OCI-M2 (cell line): ENCODE data around the gene CD177.
"Not testable (repeated sequence)": the region's sequence is repeated elsewhere in the genome, so short reads cannot be mapped to it uniquely, and the experiment has no call there.

Source experiments
- DNase-seq: peaks from one replicate; lab custom pipeline; 2025; ENCODE audit not compliant: unreplicated experiment; lab: John Stamatoyannopoulos, UW

CD177 gene, protein sequence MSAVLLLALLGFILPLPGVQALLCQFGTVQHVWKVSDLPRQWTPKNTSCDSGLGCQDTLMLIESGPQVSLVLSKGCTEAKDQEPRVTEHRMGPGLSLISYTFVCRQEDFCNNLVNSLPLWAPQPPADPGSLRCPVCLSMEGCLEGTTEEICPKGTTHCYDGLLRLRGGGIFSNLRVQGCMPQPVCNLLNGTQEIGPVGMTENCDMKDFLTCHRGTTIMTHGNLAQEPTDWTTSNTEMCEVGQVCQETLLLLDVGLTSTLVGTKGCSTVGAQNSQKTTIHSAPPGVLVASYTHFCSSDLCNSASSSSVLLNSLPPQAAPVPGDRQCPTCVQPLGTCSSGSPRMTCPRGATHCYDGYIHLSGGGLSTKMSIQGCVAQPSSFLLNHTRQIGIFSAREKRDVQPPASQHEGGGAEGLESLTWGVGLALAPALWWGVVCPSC

GRCh38 chr19:43353606-43354304 lies at the start of gene CD177:
Gene CD177, plus strand, starts transcription at chr19:43353686. Its CDS starts 29 bp downstream, at chr19:43353715.
- no peak for DNase-seq

GRCh38 chr19:43305642-43306041 lies 47.8 kb upstream of the CD177 start:
- no peak for DNase-seq

DNA sequence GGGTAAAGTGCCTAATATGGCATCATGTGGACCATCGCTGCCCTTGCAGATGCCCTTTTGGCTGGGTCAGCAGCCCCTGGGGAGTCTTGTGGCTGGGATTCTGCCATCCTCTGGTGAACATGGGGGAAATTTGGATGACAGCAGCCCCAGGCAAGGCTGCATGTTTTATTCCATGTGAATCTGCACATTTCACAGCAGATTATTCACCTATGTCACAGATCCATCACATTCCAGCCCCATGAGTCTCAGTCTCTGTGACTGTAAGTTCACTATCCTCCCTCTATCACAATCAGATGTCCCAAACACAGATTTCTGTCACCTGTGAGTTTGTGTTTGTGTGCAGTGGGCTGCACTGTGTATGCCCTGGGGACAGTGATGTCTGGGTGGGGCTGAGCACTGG lies 47.4 kb upstream of the CD177 start:
- DNase-seq, result no peak

DNA sequence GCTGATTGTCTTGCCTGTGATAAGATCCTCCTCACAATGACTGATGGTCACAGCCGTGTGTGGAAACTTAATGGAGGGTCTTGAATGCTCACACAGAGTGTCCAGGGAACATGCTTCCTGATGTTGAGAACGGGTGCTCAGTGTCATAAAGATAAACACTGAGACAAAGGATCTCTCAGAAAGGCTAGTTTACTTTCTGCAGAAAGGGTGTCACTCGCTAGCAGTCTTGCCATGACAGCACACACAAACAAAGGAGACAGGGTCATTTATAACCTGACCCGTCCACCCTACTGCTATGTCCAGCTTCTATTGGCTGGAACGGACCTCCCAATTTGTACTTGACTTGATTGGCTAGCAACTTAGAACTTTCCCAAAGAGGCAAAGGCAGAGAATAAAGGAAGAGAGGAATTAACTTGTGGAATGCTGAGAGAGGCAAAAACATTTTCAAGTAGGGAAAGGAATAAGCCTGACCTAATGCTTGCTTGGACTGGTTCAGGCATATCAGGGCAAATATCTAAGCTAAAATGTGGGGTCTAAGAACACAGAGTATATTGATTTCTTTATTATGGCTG lies 45.2 kb upstream of the CD177 start:
- DNase-seq, result no peak

DNA sequence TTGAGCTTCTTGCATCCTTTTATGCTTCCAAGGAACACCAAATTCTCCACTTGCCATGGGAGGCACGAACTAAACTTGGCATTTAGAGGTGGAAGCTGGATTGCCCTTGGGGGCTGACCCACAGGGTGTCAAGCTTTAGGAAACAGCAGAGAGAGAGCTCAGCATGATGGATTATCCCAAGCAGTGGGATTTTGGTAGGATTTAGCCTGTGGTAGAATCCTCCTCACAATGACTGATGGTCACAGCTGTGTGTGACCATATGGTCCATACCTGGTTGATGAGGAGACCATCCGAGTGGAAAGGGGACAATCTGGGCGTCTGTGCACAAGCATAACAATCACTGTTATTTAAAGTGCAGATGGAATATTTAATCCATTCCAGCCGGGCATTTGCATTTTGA lies 44.0 kb upstream of the CD177 start:
- DNase-seq, result no peak

- DNase-seq, result no peak
These were observed 43.3 kb upstream of the CD177 start for GRCh38 chr19:43310221-43310620.

DNA sequence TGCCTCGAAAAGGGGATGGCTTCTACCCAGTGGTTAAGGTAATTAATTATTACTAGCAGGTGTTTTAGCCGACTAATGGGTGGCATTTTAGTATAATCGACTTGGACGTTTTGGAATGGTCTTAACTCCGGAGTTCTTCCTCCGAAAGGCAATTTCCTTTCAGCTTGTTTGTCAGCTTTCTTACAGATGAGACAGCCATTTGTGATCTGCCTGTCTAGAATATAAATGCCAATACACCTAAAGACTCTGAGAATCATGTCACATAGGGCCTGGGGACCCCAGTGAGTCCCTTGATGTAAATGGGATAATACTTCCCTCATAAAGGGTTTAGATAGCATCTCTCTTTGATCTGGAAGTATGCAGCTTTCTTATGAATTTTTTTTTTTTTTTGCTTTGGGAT lies 42.2 kb upstream of the CD177 start:
- DNase-seq, result no peak

DNA sequence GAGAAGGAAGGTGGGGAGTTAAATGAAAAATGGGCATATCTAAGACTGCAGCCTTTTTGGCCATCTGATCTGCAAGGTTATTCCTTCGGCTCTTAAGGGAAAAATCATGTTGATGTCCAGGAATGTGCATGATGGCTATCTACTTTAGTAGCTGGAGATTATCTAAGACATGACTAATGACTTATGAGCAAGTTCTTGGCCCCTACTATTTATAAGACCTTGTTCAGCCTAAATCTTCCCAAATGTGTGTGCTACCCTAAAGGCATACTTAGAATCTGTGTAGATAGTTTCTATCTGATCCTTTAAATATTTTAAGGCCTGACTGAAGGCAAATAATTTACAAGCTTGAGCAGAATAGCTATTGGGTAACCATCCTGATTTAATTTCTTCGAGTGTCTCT lies 41.8 kb upstream of the CD177 start:
- no peak for DNase-seq

- DNase-seq, result no peak
These were observed 39.6 kb upstream of the CD177 start for GRCh38 chr19:43313711-43314495.

DNA sequence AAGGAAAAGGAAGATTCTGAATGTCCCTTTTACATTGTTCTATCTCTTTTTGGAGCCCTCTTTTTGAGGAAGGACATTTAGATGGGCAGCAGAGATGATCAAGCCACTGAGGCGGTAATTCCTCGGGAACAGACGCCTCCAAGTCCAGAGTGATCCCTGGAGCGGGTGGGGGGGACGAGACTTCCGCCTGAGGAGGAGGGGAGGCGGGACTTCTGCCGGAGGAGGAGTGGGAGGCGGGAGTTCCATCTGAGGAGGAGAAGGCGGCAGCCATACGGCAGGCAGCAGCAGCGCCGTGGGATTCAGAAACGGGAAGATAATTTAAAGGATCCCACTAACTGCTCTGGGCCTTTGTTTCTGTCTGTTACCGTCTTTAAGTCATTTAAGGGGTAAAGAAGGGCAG lies 37.6 kb upstream of the CD177 start:
- no peak for DNase-seq

DNA sequence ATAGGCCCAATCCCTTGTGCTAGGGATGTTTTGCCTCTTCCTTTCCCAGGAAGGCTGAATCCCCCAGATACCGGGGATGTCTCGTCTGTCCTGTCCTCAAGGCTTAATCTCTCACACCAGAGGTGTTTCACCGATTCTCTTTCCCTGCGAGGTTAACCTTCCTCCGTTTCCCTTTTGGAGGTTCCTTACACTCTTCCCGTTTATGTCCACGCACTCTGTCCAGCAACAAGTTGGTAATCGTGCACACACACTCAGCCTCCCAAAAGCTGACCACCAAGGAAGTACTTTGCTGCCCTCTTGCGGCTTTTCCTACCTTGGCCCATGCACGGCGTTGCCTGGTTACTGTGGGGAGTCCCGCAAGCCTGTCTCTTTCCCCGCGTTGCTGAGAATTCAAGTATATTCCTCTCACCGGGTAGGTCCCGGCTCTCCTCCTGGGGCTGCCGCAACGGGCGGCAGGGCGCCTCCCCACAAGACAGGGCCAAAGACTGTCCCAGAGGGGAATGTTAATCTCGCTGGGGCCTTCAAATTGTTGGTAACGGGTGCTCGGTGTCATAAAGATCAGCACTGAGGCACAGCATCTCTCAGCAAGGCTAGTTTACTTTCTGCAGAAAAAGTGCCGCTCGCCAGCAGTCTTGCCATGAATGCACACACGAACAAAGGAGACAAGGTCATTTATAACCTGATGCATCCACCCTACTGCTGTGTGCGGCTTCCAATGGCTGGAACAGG lies 36.7 kb upstream of the CD177 start:
- DNase-seq, result no peak

DNA sequence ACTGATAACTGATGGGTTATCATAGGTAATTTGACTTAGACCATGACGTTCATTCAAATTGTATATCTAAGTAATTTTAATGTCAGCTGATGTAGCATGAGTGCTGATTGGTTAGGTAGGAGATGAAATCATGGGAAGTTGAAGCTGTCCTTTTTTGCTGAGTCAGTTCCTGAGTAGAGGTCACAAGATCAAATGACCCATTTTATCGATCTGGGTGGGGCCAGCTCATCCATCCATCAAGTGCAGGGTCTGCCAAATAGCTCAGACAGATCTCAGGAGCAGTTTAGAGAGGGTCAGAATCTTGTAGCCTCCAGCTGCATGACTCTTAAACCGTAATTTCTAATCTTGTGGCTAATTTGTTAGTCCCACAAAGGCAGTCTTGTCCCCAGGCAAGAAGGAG lies 35.3 kb upstream of the CD177 start:
- DNase-seq, result no peak

DNA sequence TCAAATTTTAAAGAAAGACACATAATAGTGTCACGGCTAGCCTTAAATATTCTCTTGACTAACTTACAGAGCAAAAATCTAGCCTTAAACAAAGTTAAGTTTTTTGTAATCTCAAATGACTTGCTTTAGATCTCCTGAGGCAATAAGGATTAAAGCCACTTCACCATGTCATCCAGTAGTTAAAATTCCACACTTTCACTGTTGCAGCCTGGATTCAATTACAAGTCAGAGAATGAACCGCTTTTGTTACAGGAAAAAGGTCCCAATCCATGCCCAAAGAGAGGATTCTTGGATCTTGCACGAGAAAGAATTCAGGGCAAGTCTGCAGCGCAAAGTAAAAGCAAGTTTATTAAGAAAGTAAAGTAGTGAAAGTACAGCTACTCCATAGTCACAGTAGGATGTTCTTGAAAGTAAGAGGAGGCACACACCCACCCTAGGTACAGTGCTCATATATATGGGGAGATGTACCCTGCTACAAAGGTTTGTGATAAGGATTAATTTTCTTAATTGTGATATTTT lies 34.6 kb upstream of the CD177 start:
- DNase-seq, result no peak

DNA sequence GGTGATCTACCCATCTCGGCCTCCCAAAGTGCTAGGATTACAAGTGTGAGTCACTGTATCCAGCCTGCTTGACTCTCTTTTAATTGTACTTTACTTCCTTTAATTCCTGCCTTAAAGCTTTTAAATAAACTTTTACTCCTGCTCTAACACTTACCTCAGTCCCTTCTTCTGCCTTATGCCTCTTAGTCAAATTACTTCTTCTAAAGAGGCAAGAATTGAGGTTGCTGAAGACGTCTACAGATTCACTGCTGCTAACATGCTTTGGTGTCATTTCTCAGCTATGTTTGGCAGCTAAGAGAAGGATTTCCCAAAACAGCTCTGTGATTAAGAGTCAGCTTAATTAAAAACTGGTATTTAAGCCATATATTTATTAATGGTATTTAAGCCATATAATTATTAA lies 32.9 kb upstream of the CD177 start:
- DNase-seq, result no peak

GRCh38 chr19:43326761-43327160 lies 26.7 kb upstream of the CD177 start:
- DNase-seq, result not testable (repeated sequence)

- not testable (repeated sequence) for DNase-seq
These were observed 24.9 kb upstream of the CD177 start for GRCh38 chr19:43328561-43328960.

DNA sequence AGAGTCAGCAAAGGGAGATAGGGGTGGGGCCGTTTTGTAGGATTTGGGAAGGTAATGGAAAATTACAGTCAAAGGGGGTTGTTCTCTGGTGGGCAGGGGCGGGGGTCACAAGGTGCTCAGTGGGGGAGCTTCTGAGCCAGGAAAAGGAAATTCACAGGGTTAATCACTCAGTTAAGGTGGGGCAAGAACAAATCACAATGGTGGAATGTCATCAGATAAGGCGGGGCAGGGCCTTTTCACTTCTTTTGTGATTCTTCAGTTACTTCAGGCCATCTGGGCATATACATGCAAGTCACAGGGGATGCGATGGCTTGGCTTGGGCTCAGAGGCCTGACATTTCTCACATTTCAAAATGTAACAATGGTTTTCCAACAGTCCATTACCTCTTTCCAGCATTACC lies 24.4 kb upstream of the CD177 start:
- DNase-seq, result not testable (repeated sequence)

- DNase-seq, result no peak
These were observed 23.5 kb upstream of the CD177 start for GRCh38 chr19:43329989-43330388.

- DNase-seq, result no peak
These were observed 22.6 kb upstream of the CD177 start for GRCh38 chr19:43330726-43331434.
